22Rv1 (cell line): ENCODE results near the gene VWA8.
"Not testable (repeated sequence)": the region's sequence is repeated elsewhere in the genome, so short reads cannot be mapped to it uniquely, and the experiment has no call there.

Experiments
- CTCF ChIP-seq: fragments of 450-650 bp; IDR thresholded peaks from 2 replicates; pipeline ENCODE4 v1.5.1; 2017; ENCODE audit warnings: mild to moderate bottlenecking
- ZFX ChIP-seq: fragments of 450-650 bp; IDR thresholded peaks from 2 replicates; pipeline ENCODE4 v1.6.1; 2017; ENCODE audit warnings: antibody characterized with exemption, borderline replicate concordance

- not testable (repeated sequence) for TF ChIP-seq CTCF, ZFX
Observed at GRCh38 chr13:41898411-41898810, 62.5 kb downstream of the VWA8 start.
